Measurements from ENCODE around the gene PEDS1. TPM values are rescaled to one million over a fixed set of nuclear protein-coding genes. Genes with fewer than 3 reads are reported as not detected.

Gene PEDS1
- total and polyA plus RNA-seq, 4 donors, result 4.8 to 19.3 (median 8.6) TPM

DNA sequence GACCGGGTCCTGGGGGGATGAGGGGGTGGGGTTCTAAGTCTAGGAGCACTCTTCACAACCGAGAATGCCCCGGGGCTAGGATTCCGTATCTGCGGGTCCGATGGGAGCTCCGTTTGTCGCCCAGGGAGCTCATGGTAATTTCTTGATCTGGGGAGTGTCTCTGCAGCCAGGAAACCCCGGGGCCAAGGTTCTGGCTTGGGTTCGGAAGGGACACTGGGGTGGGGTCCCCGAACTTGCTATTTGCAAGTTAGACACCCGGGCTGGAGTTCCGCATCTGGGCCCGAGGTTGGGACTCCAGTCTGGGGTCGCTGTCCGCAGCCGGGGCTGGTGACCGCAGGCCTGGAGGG, 397 bp downstream of the PEDS1 start:
- WGBS, result 1% methylated on average over 18 of the region's 18 CpGs
- H3K9me3 ChIP-seq (ENCODE audit: control insufficient read depth in 4 of 4, low read length in 3 of 4), result no peaks in the 10 kb centered on the region
- no peaks in the 10 kb centered on the region for H3K27me3 ChIP-seq (ENCODE audit: control insufficient read depth in 4 of 4, insufficient read depth in 4 of 4, low read length in 3 of 4)
- TF ChIP-seq HNF4G (IDR thresholded peaks at IDR 0.05), result no peak
- no peak for TF ChIP-seq HNF4A (conservative IDR thresholded peaks at IDR 0.05)
- no peak for TF ChIP-seq NR2F2 (IDR thresholded peaks at IDR 0.05)
- TF ChIP-seq, protein P1, sequence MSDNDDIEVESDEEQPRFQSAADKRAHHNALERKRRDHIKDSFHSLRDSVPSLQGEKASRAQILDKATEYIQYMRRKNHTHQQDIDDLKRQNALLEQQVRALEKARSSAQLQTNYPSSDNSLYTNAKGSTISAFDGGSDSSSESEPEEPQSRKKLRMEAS (IDR thresholded peaks at IDR 0.05), result no peak
- no peak for TF ChIP-seq RXRA (IDR thresholded peaks at IDR 0.05)
- TF ChIP-seq EGR1 (IDR thresholded peaks at IDR 0.05; ENCODE audit: low read depth in 2 of 2), result no peak
- TF ChIP-seq, protein P2, sequence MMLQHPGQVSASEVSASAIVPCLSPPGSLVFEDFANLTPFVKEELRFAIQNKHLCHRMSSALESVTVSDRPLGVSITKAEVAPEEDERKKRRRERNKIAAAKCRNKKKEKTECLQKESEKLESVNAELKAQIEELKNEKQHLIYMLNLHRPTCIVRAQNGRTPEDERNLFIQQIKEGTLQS (IDR thresholded peaks at IDR 0.05), result no peak
- TF ChIP-seq RAD21 (IDR thresholded peaks at IDR 0.05), result no peak
- TF ChIP-seq, protein P3, sequence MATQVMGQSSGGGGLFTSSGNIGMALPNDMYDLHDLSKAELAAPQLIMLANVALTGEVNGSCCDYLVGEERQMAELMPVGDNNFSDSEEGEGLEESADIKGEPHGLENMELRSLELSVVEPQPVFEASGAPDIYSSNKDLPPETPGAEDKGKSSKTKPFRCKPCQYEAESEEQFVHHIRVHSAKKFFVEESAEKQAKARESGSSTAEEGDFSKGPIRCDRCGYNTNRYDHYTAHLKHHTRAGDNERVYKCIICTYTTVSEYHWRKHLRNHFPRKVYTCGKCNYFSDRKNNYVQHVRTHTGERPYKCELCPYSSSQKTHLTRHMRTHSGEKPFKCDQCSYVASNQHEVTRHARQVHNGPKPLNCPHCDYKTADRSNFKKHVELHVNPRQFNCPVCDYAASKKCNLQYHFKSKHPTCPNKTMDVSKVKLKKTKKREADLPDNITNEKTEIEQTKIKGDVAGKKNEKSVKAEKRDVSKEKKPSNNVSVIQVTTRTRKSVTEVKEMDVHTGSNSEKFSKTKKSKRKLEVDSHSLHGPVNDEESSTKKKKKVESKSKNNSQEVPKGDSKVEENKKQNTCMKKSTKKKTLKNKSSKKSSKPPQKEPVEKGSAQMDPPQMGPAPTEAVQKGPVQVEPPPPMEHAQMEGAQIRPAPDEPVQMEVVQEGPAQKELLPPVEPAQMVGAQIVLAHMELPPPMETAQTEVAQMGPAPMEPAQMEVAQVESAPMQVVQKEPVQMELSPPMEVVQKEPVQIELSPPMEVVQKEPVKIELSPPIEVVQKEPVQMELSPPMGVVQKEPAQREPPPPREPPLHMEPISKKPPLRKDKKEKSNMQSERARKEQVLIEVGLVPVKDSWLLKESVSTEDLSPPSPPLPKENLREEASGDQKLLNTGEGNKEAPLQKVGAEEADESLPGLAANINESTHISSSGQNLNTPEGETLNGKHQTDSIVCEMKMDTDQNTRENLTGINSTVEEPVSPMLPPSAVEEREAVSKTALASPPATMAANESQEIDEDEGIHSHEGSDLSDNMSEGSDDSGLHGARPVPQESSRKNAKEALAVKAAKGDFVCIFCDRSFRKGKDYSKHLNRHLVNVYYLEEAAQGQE (IDR thresholded peaks at IDR 0.05), result no peak
- TF ChIP-seq SP1 (IDR thresholded peaks at IDR 0.05), result no peak
- TF ChIP-seq FOXA2 (IDR thresholded peaks at IDR 0.05), result no peak
- no peak for TF ChIP-seq YY1 (IDR thresholded peaks at IDR 0.05)
- TF ChIP-seq, protein P4, sequence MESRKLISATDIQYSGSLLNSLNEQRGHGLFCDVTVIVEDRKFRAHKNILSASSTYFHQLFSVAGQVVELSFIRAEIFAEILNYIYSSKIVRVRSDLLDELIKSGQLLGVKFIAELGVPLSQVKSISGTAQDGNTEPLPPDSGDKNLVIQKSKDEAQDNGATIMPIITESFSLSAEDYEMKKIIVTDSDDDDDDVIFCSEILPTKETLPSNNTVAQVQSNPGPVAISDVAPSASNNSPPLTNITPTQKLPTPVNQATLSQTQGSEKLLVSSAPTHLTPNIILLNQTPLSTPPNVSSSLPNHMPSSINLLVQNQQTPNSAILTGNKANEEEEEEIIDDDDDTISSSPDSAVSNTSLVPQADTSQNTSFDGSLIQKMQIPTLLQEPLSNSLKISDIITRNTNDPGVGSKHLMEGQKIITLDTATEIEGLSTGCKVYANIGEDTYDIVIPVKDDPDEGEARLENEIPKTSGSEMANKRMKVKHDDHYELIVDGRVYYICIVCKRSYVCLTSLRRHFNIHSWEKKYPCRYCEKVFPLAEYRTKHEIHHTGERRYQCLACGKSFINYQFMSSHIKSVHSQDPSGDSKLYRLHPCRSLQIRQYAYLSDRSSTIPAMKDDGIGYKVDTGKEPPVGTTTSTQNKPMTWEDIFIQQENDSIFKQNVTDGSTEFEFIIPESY (IDR thresholded peaks at IDR 0.05), result no peak
- TF ChIP-seq JUND (IDR thresholded peaks at IDR 0.05), result no peak
- TF ChIP-seq FOXA1 (IDR thresholded peaks at IDR 0.05), result no peak
- TF ChIP-seq, protein P5, sequence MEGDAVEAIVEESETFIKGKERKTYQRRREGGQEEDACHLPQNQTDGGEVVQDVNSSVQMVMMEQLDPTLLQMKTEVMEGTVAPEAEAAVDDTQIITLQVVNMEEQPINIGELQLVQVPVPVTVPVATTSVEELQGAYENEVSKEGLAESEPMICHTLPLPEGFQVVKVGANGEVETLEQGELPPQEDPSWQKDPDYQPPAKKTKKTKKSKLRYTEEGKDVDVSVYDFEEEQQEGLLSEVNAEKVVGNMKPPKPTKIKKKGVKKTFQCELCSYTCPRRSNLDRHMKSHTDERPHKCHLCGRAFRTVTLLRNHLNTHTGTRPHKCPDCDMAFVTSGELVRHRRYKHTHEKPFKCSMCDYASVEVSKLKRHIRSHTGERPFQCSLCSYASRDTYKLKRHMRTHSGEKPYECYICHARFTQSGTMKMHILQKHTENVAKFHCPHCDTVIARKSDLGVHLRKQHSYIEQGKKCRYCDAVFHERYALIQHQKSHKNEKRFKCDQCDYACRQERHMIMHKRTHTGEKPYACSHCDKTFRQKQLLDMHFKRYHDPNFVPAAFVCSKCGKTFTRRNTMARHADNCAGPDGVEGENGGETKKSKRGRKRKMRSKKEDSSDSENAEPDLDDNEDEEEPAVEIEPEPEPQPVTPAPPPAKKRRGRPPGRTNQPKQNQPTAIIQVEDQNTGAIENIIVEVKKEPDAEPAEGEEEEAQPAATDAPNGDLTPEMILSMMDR (IDR thresholded peaks at IDR 0.05; ENCODE audit: low read depth, low read length, missing input control), result no peak
- TF ChIP-seq TAF1 (conservative IDR thresholded peaks at IDR 0.05), result no peak
- no peak for TF ChIP-seq GABPA (IDR thresholded peaks at IDR 0.05 in 1 of 2, conservative IDR thresholded peaks at IDR 0.05 in 1 of 2)
- no peaks in the 10 kb centered on the region for H3K36me3 ChIP-seq (ENCODE audit: control insufficient read depth in 4 of 4, insufficient read depth in 3 of 4, low read depth in 1 of 4, low read length in 3 of 4)
- peak overlapping the region; percentile 74 to 81 for H3K27ac ChIP-seq (ENCODE audit: low read depth in 1 of 2, low read length in 2 of 2)
- peak overlapping the region; percentile 51 to 79 (median 61) for H3K4me3 ChIP-seq (ENCODE audit: low read depth in 1 of 3, low read length in 3 of 3)
- peak overlapping the region; percentile 76 to 93 for H3K9ac ChIP-seq (ENCODE audit: low read depth in 1 of 2, low read length in 2 of 2)
- DNase-seq (ENCODE audit: low spot score), result no peak
- peaks cover 7 to 23% (median 16%) of the 10 kb centered on the region in 4 donors for H3K4me1 ChIP-seq (ENCODE audit: control insufficient read depth in 4 of 4, insufficient read depth in 4 of 4, low read length in 3 of 4)
